WERI-Rb-1 (cell line): Measurements from ENCODE around the gene RERE.
A peak's percentile ranks its signal among the peaks of the same experiment; 100 is the strongest.
"Not testable (repeated sequence)": the region's sequence is repeated elsewhere in the genome, so short reads cannot be mapped to it uniquely, and the experiment has no call there.

Experiments
- DNase-seq: peaks from one replicate; pipeline ENCODE4 v3.0.0-alpha.2; 2020
- H3K27ac ChIP-seq: fragments of 250-450 bp; sonication (Bioruptor Pico); 2 replicates; pipeline ENCODE4 v1.5.1; 2020; ENCODE audit warnings: mild to moderate bottlenecking, moderate library complexity
- H3K27me3 ChIP-seq: fragments of 250-450 bp; sonication (Bioruptor Pico); 2 replicates; pipeline ENCODE4 v1.5.1; 2021; ENCODE audit warnings: mild to moderate bottlenecking, low read depth, moderate library complexity; ENCODE audit not compliant: insufficient read depth, severe bottlenecking
- H3K36me3 ChIP-seq: fragments of 250-450 bp; sonication (Bioruptor Pico); 2 replicates; pipeline ENCODE4 v1.5.1; 2020; ENCODE audit warnings: mild to moderate bottlenecking, moderate library complexity
- H3K4me3 ChIP-seq: 2 replicates; pipeline ENCODE4 v1.5.1; 2011; ENCODE audit warnings: low read depth, mild to moderate bottlenecking, control low read depth, low read length
- H3K9me3 ChIP-seq: fragments of 250-450 bp; sonication (Bioruptor Pico); 2 replicates; pipeline ENCODE4 v1.5.1; 2021; ENCODE audit warnings: mild to moderate bottlenecking, moderate library complexity; ENCODE audit not compliant: severe bottlenecking
- CTCF ChIP-seq: IDR thresholded peaks from 2 replicates; pipeline ENCODE4 v1.5.1; 2011; ENCODE audit warnings: low read depth, mild to moderate bottlenecking, control low read depth, inconsistent platforms, low read length

The RERE gene

GRCh38 chr1:8448911-8449661 is 368.4 kb downstream of the RERE start:
- no peak for DNase-seq
- Histone ChIP-seq H3K9me3 (no peaks in the 10 kb centered on the region), H3K4me3 (no peak overlapping the region), H3K36me3 (peaks cover 75% of the 10 kb centered on the region), H3K27me3 (no peaks in the 10 kb centered on the region), H3K27ac (no peak overlapping the region)
- no peak for TF ChIP-seq CTCF

GRCh38 chr1:8448505-8448904 is 368.9 kb downstream of the RERE start:
- not testable (repeated sequence) for H3K27me3 ChIP-seq, H3K9me3 ChIP-seq, H3K27ac ChIP-seq, H3K4me3 ChIP-seq, DNase-seq
- peaks cover 75% of the 10 kb centered on the region for H3K36me3 ChIP-seq

GRCh38 chr1:8447616-8448150 is 369.8 kb downstream of the RERE start:
- Histone ChIP-seq H3K27ac (no peak overlapping the region), H3K36me3 (peaks cover 67% of the 10 kb centered on the region), H3K27me3 (no peaks in the 10 kb centered on the region), H3K4me3 (no peak overlapping the region), H3K9me3 (no peaks in the 10 kb centered on the region)
- no peak for DNase-seq
- TF ChIP-seq CTCF, result no peak

GRCh38 chr1:8446119-8446518 is 371.3 kb downstream of the RERE start:
- not testable (repeated sequence) for H3K4me3 ChIP-seq, H3K9me3 ChIP-seq, H3K27ac ChIP-seq, H3K27me3 ChIP-seq, DNase-seq
- H3K36me3 ChIP-seq, result peaks cover 51% of the 10 kb centered on the region

- H3K27me3 ChIP-seq, result no peaks in the 10 kb centered on the region
- peaks cover 32% of the 10 kb centered on the region for H3K36me3 ChIP-seq
- no peak overlapping the region for H3K27ac ChIP-seq
- H3K4me3 ChIP-seq, result no peak overlapping the region
- TF ChIP-seq CTCF, result peak; percentile 32
- DNase-seq, result no peak
- H3K9me3 ChIP-seq, result no peaks in the 10 kb centered on the region
Observed at GRCh38 chr1:8443558-8444194, 373.8 kb downstream of the RERE start.

GRCh38 chr1:8441426-8441825 is 376.0 kb downstream of the RERE start:
- Histone ChIP-seq H3K9me3 (no peaks in the 10 kb centered on the region), H3K36me3 (peaks cover 28% of the 10 kb centered on the region), H3K4me3 (no peak overlapping the region), H3K27ac (no peak overlapping the region), H3K27me3 (no peaks in the 10 kb centered on the region)
- TF ChIP-seq CTCF, result no peak
- no peak for DNase-seq
